Measurements from ENCODE around the gene TMEM94. TPM values are rescaled to one million over a fixed set of nuclear protein-coding genes. Genes with fewer than 3 reads are reported as not detected.
A peak's percentile ranks its signal among the peaks of the same experiment; 100 is the strongest.

The TMEM94 gene
- total RNA-seq, 1 experiment from 2014 or later = 61.4 TPM

DNA sequence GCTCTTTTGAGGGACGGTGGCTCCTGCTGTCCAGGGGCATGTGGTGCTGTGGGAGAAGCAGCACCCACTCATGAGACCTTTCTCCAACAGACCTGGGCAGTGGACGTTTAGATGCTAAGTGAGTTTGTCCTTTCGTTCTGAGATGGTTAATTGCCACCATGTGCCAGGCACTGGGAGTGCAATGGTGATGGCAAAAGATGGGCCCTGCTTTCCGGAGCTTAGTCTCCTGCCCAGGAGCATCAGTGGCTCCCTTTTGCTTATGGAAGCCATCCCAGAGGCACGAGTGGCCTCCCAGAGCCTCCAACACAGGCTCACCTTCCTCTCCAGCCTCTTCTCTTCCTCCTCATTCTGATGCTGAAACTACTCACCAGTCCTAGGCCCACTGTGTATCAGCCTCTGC lies 30.5 kb downstream of the TMEM94 start:
- Histone ChIP-seq H3K4ac (ENCODE audit: low read depth, low read length) (no peak overlapping the region), H3K9me3 (ENCODE audit: control insufficient read depth, low read depth, low read length) (no peaks in the 10 kb centered on the region), H3K4me1 (ENCODE audit: insufficient read depth, low read length) (no peaks in the 10 kb centered on the region), H3K79me2 (ENCODE audit: insufficient read depth, low read length) (no peaks in the 10 kb centered on the region), H2AFZ (ENCODE audit: low read length) (no peak overlapping the region), H3K14ac (ENCODE audit: insufficient read depth, low read length) (no peak overlapping the region), H2AK5ac (ENCODE audit: insufficient read length, low read length) (no peak overlapping the region), H3K27ac (ENCODE audit: insufficient read length, low read depth, low read length) (no peak overlapping the region), H3K27me3 (ENCODE audit: insufficient read depth, low read length) (no peaks in the 10 kb centered on the region), H2BK5ac (ENCODE audit: insufficient read length, low read length) (no peak overlapping the region), H3T11ph (ENCODE audit: low read length) (no peak overlapping the region), H3K4me2 (ENCODE audit: insufficient read depth, insufficient read length, low read length) (no peak overlapping the region), H2BK20ac (ENCODE audit: low read depth, low read length, poor library complexity, severe bottlenecking) (no peak overlapping the region), H2BK12ac (ENCODE audit: insufficient read length, low read depth, low read length) (no peak overlapping the region), H3K23me2 (ENCODE audit: insufficient read length, low read depth, low read length, poor library complexity, severe bottlenecking) (no peaks in the 10 kb centered on the region), H2BK15ac (ENCODE audit: low read depth, low read length) (no peak overlapping the region), H4K91ac (ENCODE audit: insufficient read length, low read depth, low read length) (no peak overlapping the region), H4K5ac (ENCODE audit: insufficient read length, low read depth, low read length) (no peak overlapping the region), H3K79me1 (ENCODE audit: insufficient read depth, low read depth, low read length, poor library complexity, severe bottlenecking) (no peaks in the 10 kb centered on the region), H4K8ac (replicated peaks; ENCODE audit: insufficient read length, low read depth, low read length) (no peak overlapping the region), H3K23ac (ENCODE audit: insufficient read length, low read depth, low read length) (no peak overlapping the region), H2BK120ac (ENCODE audit: low read depth, low read length, poor library complexity, severe bottlenecking) (no peak overlapping the region), H3K9ac (ENCODE audit: extremely low read depth, insufficient read length, low read length) (no peak overlapping the region), H3K18ac (ENCODE audit: insufficient read length, low read depth, low read length) (no peak overlapping the region), H3K56ac (ENCODE audit: insufficient read length, low read depth, low read length) (no peak overlapping the region), H4K20me1 (ENCODE audit: control insufficient read depth, insufficient read depth, insufficient read length) (no peaks in the 10 kb centered on the region)
- no peak overlapping the region for H3K4me3 Mint-ChIP-seq
- TF ChIP-seq, protein P1, sequence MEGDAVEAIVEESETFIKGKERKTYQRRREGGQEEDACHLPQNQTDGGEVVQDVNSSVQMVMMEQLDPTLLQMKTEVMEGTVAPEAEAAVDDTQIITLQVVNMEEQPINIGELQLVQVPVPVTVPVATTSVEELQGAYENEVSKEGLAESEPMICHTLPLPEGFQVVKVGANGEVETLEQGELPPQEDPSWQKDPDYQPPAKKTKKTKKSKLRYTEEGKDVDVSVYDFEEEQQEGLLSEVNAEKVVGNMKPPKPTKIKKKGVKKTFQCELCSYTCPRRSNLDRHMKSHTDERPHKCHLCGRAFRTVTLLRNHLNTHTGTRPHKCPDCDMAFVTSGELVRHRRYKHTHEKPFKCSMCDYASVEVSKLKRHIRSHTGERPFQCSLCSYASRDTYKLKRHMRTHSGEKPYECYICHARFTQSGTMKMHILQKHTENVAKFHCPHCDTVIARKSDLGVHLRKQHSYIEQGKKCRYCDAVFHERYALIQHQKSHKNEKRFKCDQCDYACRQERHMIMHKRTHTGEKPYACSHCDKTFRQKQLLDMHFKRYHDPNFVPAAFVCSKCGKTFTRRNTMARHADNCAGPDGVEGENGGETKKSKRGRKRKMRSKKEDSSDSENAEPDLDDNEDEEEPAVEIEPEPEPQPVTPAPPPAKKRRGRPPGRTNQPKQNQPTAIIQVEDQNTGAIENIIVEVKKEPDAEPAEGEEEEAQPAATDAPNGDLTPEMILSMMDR (conservative IDR thresholded peaks at IDR 0.05) = no peak
- H3K27ac Mint-ChIP-seq = peak overlapping the region in 2 of 3 experiments; percentile 59 to 81; a peak in 5 of 7 replicates
- H3K9me3 Mint-ChIP-seq = no peaks in the 10 kb centered on the region
- peaks cover 1 to 9% (median 4%) of the 10 kb centered on the region in 3 experiments; a peak in 4 of 7 replicates for H3K36me3 Mint-ChIP-seq (ENCODE audit: insufficient read depth in 1 of 3, low read depth in 3 of 3)
- no peak for DNase-seq
- H3K4me1 Mint-ChIP-seq = peaks cover 11 to 13% of the 10 kb centered on the region in 2 experiments
- WGBS (ENCODE audit: extremely low coverage, insufficient read length, low lambda C conversion rate) = no CpG with 5 or more reads among the region's 5 CpGs
- no peaks in the 10 kb centered on the region for H3K27me3 Mint-ChIP-seq (ENCODE audit: low read depth)
